NCI-H524 (cell line): ENCODE data around the gene TMED6.
A peak's percentile ranks its signal among the peaks of the same experiment; 100 is the strongest.

Source experiments
- DNase-seq, 2 experiments: peaks; one replicate each; lab custom pipeline; 2025; lab: John Stamatoyannopoulos, UW

The TMED6 gene

GRCh38 chr16:69324013-69324531 lies 27.5 kb downstream of the TMED6 start:
- DNase-seq = peak in 1 of 2 experiments; percentile 57

GRCh38 chr16:69323415-69323814 lies 28.2 kb downstream of the TMED6 start:
- DNase-seq = no peak

- no peak for DNase-seq
These were observed 29.2 kb downstream of the TMED6 start for GRCh38 chr16:69322343-69322742.

GRCh38 chr16:69321080-69321479 lies 30.5 kb downstream of the TMED6 start:
- no peak for DNase-seq

GRCh38 chr16:69320740-69321073 lies 30.9 kb downstream of the TMED6 start:
- no peak for DNase-seq

GRCh38 chr16:69319826-69320739 lies 31.5 kb downstream of the TMED6 start:
- no peak for DNase-seq

GRCh38 chr16:69319381-69319780 lies 32.2 kb downstream of the TMED6 start:
- no peak for DNase-seq

GRCh38 chr16:69318911-69319289 lies 32.7 kb downstream of the TMED6 start:
- no peak for DNase-seq

GRCh38 chr16:69318177-69318910 lies 33.2 kb downstream of the TMED6 start:
- no peak for DNase-seq

- no peak for DNase-seq
These were observed 35.0 kb downstream of the TMED6 start for GRCh38 chr16:69316595-69317034.

GRCh38 chr16:69315486-69316311 lies 35.9 kb downstream of the TMED6 start:
- no peak for DNase-seq

- DNase-seq = no peak
These were observed 37.1 kb downstream of the TMED6 start for GRCh38 chr16:69314534-69314933.

GRCh38 chr16:69313469-69313868 lies 38.1 kb downstream of the TMED6 start:
- peak in 1 of 2 experiments; percentile 68 for DNase-seq

GRCh38 chr16:69311533-69312387 lies 39.8 kb downstream of the TMED6 start:
- peak in 1 of 2 experiments; percentile 52 for DNase-seq

GRCh38 chr16:69310653-69311532 lies 40.7 kb downstream of the TMED6 start, which contains the start of gene VPS4A:
Gene VPS4A (plus strand): TSS chr16:69311350. CDS start chr16:69311512, 162 bp downstream.
- DNase-seq = peak; percentile 93 to 94

GRCh38 chr16:69309316-69309715 lies 42.3 kb downstream of the TMED6 start:
- no peak for DNase-seq

- no peak for DNase-seq
These were observed 43.7 kb downstream of the TMED6 start for GRCh38 chr16:69307856-69308255.

- DNase-seq = no peak
These were observed 44.5 kb downstream of the TMED6 start for GRCh38 chr16:69307091-69307490.

GRCh38 chr16:69306031-69306430 lies 45.6 kb downstream of the TMED6 start:
- peak in 1 of 2 experiments; percentile 51 for DNase-seq

- DNase-seq = no peak
These were observed 49.3 kb downstream of the TMED6 start for GRCh38 chr16:69302301-69302700.
